Panc1 (cell line): ENCODE data around the gene SLC6A17.

Experiments used
- CTCF ChIP-seq: fragments of 450-650 bp; IDR thresholded peaks from 2 replicates; pipeline ENCODE4 v1.5.1; 2017; ENCODE audit warnings: mild to moderate bottlenecking
- POLR2AphosphoS5 ChIP-seq: IDR thresholded peaks from 2 replicates; pipeline ENCODE4 v1.6.1; 2012; ENCODE audit warnings: mild to moderate bottlenecking, low read depth, low read length, moderate library complexity
- TCF7L2 ChIP-seq: IDR thresholded peaks from 2 replicates; pipeline ENCODE4 v1.6.1; 2011; ENCODE audit warnings: mild to moderate bottlenecking, low read depth, low read length, inconsistent platforms
- TF ChIP-seq, protein P1 (sequence below), 2 experiments: IDR thresholded peaks; 2 replicates each; pipeline ENCODE4 v1.6.1; 2011 to 2012; ENCODE audit warnings: low read depth in 2 of 2, control low read depth in 1 of 2, low read length in 1 of 2, mild to moderate bottlenecking in 1 of 2, moderate library complexity in 1 of 2; ENCODE audit not compliant: insufficient read depth in 1 of 2

- TF ChIP-seq CTCF = no peak
- TF ChIP-seq TCF7L2 = no peak
- TF ChIP-seq, protein P1, sequence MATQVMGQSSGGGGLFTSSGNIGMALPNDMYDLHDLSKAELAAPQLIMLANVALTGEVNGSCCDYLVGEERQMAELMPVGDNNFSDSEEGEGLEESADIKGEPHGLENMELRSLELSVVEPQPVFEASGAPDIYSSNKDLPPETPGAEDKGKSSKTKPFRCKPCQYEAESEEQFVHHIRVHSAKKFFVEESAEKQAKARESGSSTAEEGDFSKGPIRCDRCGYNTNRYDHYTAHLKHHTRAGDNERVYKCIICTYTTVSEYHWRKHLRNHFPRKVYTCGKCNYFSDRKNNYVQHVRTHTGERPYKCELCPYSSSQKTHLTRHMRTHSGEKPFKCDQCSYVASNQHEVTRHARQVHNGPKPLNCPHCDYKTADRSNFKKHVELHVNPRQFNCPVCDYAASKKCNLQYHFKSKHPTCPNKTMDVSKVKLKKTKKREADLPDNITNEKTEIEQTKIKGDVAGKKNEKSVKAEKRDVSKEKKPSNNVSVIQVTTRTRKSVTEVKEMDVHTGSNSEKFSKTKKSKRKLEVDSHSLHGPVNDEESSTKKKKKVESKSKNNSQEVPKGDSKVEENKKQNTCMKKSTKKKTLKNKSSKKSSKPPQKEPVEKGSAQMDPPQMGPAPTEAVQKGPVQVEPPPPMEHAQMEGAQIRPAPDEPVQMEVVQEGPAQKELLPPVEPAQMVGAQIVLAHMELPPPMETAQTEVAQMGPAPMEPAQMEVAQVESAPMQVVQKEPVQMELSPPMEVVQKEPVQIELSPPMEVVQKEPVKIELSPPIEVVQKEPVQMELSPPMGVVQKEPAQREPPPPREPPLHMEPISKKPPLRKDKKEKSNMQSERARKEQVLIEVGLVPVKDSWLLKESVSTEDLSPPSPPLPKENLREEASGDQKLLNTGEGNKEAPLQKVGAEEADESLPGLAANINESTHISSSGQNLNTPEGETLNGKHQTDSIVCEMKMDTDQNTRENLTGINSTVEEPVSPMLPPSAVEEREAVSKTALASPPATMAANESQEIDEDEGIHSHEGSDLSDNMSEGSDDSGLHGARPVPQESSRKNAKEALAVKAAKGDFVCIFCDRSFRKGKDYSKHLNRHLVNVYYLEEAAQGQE (IDR thresholded peaks at IDR 0.05; ENCODE audit: insufficient read depth in 1 of 2, low read depth in 2 of 2, low read length in 1 of 2) = no peak
- no peak for TF ChIP-seq POLR2AphosphoS5
These were observed 92.9 kb downstream of the SLC6A17 start for GRCh38 chr1:110243146-110243545.
